Right lobe of liver (tissue), 6 donors: Measurements from ENCODE around the gene POC1A. TPM values are rescaled to one million over a fixed set of nuclear protein-coding genes. Genes with fewer than 3 reads are reported as not detected.
"Not testable (repeated sequence)": the region's sequence is repeated elsewhere in the genome, so short reads cannot be mapped to it uniquely, and the experiment has no call there.

Experiments used
- ATAC-seq, 4 donors: fragments of 200-7000 bp; cut with Tn5 transposase; one replicate each; pipeline ENCODE4 v1.9.1; 2020; ENCODE audit warnings: mild to moderate bottlenecking in 4 of 4, moderate library complexity in 4 of 4
- DNase-seq, 3 donors: peaks; one replicate each; pipeline ENCODE4 v3.0.0-alpha.2; 2020
- H3K27ac ChIP-seq, 3 donors: fragments of 200-600 bp; one replicate each; pipeline ENCODE4 v1.8.0; 2022
- H3K27me3 ChIP-seq, 2 donors: fragments of 200-600 bp; one replicate each; pipeline ENCODE4 v1.8.0; 2022
- H3K36me3 ChIP-seq, 4 donors: fragments of 200-600 bp; sonication (generic) in 1 of 4; one replicate each; pipeline versions ENCODE4 v1.5.1 to v1.8.0; 2017 to 2022; ENCODE audit warnings: control low read depth in 1 of 4
- H3K4me1 ChIP-seq, 4 donors: fragments of 200-600 bp; sonication (generic) in 1 of 4; one replicate each; pipeline versions ENCODE4 v1.5.1 to v1.8.0; 2017 to 2022; ENCODE audit warnings: control low read depth in 1 of 4
- H3K4me3 ChIP-seq, 3 donors: fragments of 200-600 bp; one replicate each; pipeline ENCODE4 v1.8.0; 2022
- H3K9me3 ChIP-seq, 4 donors: fragments of 200-600 bp; sonication (generic) in 1 of 4; one replicate each; pipeline versions ENCODE4 v1.5.1 to v1.8.0; 2017 to 2022; ENCODE audit warnings: control low read depth in 1 of 4
- CTCF ChIP-seq, 4 donors: fragments of 200-600 bp in 3 of 4; fragments of 450-650 bp in 1 of 4; IDR thresholded peaks; one replicate each; pipeline versions ENCODE4 v1.5.1 to v1.8.0; 2016 to 2022; ENCODE audit warnings: antibody characterized with exemption in 4 of 4, mild to moderate bottlenecking in 2 of 4
- POLR2A ChIP-seq: fragments of 450-650 bp; IDR thresholded peaks from one replicate; pipeline ENCODE4 v1.6.1; 2017; ENCODE audit warnings: antibody characterized with exemption, mild to moderate bottlenecking
- WGBS: methylation state at CpG from one replicate; pipeline ENCODE4 v1.1.6; 2018; ENCODE audit warnings: low coverage, low lambda C conversion rate; ENCODE audit not compliant: insufficient coverage; ENCODE audit errors: missing lambda C conversion rate; 5-methylcytosine and 5-hydroxymethylcytosine counted together
- intact Hi-C, 2 donors: fragments of 100-400 bp; cut with DNase I; formaldehyde crosslinking; loops; one replicate each; pipeline versions ENCODE4 v1.11.2 to v1.14.1; 2022
- total RNA-seq, 6 experiments: library from RNA; depleted of rRNA in 2 of 6; stranded (reverse); fragments of >200 nt in 2 of 6; fragmentation: NEBNext Ultra II Directional in 3 of 6; extraction: Animal tissue kit (Norgen Biotek cat#: 25700) in 3 of 6; gene quantifications; one replicate each; pipeline versions ENCODE4 v1.1.0 to v1.2.4, GENCODE V29; 2016 to 2023
- donor health status: DM: no; HTN: yes; CAD: no.
- donor health status: DM: no; HTN: no; CAD: no.
- donor health status: DM: no; HTN: no; CAD: no.
- donor health status: DM: no; HTN: yes; CAD: no.
- donor health status: DM: no; HTN: yes; CAD: no.

The POC1A gene
- total RNA-seq, 6 experiments from 2014 or later = 2.0 to 4.3 (median 3.2) TPM

GRCh38 chr3:52162250-52162872 is 8.1 kb upstream of the POC1A start:
- peak in 2 of 4 donors; percentile 14 to 51 for ATAC-seq
- Histone ChIP-seq H3K4me3 (no peak overlapping the region), H3K27me3 (no peaks in the 10 kb centered on the region), H3K9me3 (no peaks in the 10 kb centered on the region), H3K36me3 (no peaks in the 10 kb centered on the region), H3K4me1 (peaks cover 0 to 8% (median 0%) of the 10 kb centered on the region in 4 donors), H3K27ac (no peak overlapping the region)
- 80% methylated on average over 2 of the region's 7 CpGs for WGBS
- intact Hi-C loops = no loop called here
- no peak for DNase-seq
- TF ChIP-seq POLR2A = no peak
- no peak for TF ChIP-seq CTCF (IDR thresholded peaks at IDR 0.05)

GRCh38 chr3:52159503-52159902 is 5.3 kb upstream of the POC1A start:
- TF ChIP-seq POLR2A (no peak), CTCF (IDR thresholded peaks at IDR 0.05) (no peak)
- Histone ChIP-seq H3K9me3 (no peaks in the 10 kb centered on the region), H3K36me3 (no peaks in the 10 kb centered on the region), H3K4me1 (peaks cover 0 to 10% (median 0%) of the 10 kb centered on the region in 4 donors), H3K27ac (no peak overlapping the region), H3K4me3 (no peak overlapping the region), H3K27me3 (no peaks in the 10 kb centered on the region)
- WGBS = 12% methylated on average over 1 of the region's 1 CpG
- DNase-seq = no peak
- intact Hi-C loops = no loop called here
- no peak for ATAC-seq

- ATAC-seq (no peak), DNase-seq (no peak)
- Histone ChIP-seq H3K36me3 (no peaks in the 10 kb centered on the region), H3K27me3 (no peaks in the 10 kb centered on the region), H3K27ac (no peak overlapping the region), H3K4me3 (no peak overlapping the region), H3K4me1 (peaks cover 0 to 22% (median 7%) of the 10 kb centered on the region in 4 donors), H3K9me3 (no peaks in the 10 kb centered on the region)
- 46% methylated on average over 2 of the region's 4 CpGs for WGBS
- no peak for TF ChIP-seq POLR2A
- no peak for TF ChIP-seq CTCF (IDR thresholded peaks at IDR 0.05)
- intact Hi-C loops = no loop called here
Observed at GRCh38 chr3:52155912-52156311, 1.7 kb upstream of the POC1A start.

- Histone ChIP-seq H3K27me3 (no peaks in the 10 kb centered on the region), H3K27ac (peak overlapping the region in 2 of 3 donors; percentile 86 to 87), H3K4me1 (peaks cover 0 to 22% (median 7%) of the 10 kb centered on the region in 4 donors), H3K36me3 (peaks cover 0 to under 1% (median 0%) of the 10 kb centered on the region in 4 donors), H3K4me3 (peak overlapping the region; percentile 72 to 77 (median 77)), H3K9me3 (no peaks in the 10 kb centered on the region)
- intact Hi-C loops = no loop called here
- WGBS = 13% methylated on average over 3 of the region's 18 CpGs
- DNase-seq = no peak
- peak in 1 of 4 donors; percentile 1 for ATAC-seq
- TF ChIP-seq POLR2A = no peak
- no peak for TF ChIP-seq CTCF (IDR thresholded peaks at IDR 0.05)
Observed at GRCh38 chr3:52153389-52154096, 680 bp downstream of the POC1A start.

- H3K27ac ChIP-seq, H3K4me3 ChIP-seq, H3K36me3 ChIP-seq, intact Hi-C loops, ATAC-seq, H3K27me3 ChIP-seq, H3K9me3 ChIP-seq, DNase-seq: not testable (repeated sequence)
- H3K4me1 ChIP-seq = peaks cover 0 to 22% (median 7%) of the 10 kb centered on the region in 4 donors
- 94% methylated on average over 4 of the region's 4 CpGs for WGBS
Observed at GRCh38 chr3:52151991-52152390, 2.2 kb downstream of the POC1A start.
